Lower leg skin (tissue), 4 donors: Measurements from ENCODE around the gene SPACDR. TPM values are rescaled to one million over a fixed set of nuclear protein-coding genes. Genes with fewer than 3 reads are reported as not detected.
"Not testable (repeated sequence)": the region's sequence is repeated elsewhere in the genome, so short reads cannot be mapped to it uniquely, and the experiment has no call there.

Experiments
- DNase-seq, 2 donors: peaks; one replicate each; pipeline ENCODE4 v3.0.0-alpha.2; 2019; ENCODE audit warnings: low spot score in 2 of 2
- H3K4me3 ChIP-seq: fragments of 200-600 bp; sonication (generic); 2 replicates; pipeline ENCODE4 v1.5.1; 2017; ENCODE audit warnings: mild to moderate bottlenecking, low read depth; ENCODE audit not compliant: poor library complexity, severe bottlenecking
- CTCF ChIP-seq, 3 donors: fragments of 450-650 bp; IDR thresholded peaks; one replicate each; pipeline ENCODE4 v1.5.1; 2016; ENCODE audit warnings: antibody characterized with exemption in 3 of 3, mild to moderate bottlenecking in 3 of 3, moderate library complexity in 2 of 3
- POLR2A ChIP-seq, 2 donors: fragments of 450-650 bp; IDR thresholded peaks; one replicate each; pipeline ENCODE4 v1.6.1; 2016 to 2017; ENCODE audit warnings: antibody characterized with exemption in 2 of 2, mild to moderate bottlenecking in 1 of 2, moderate library complexity in 1 of 2
- WGBS, 2 donors: methylation state at CpG; one replicate each; pipeline ENCODE4 v1.1.5; 2018; 5-methylcytosine and 5-hydroxymethylcytosine counted together
- intact Hi-C: fragments of 100-400 bp; cut with DNase I; formaldehyde crosslinking; loops from one replicate; pipeline ENCODE4 v1.15.0; 2023; ENCODE audit warnings: low total_unique reads
- total RNA-seq, 4 donors: library from RNA; depleted of rRNA; stranded (reverse); fragments of >200 nt; gene quantifications; one replicate each; pipeline ENCODE4 v1.1.0, GENCODE V29; 2016

SPACDR gene
- total RNA-seq, 4 donors from 2014 or later, result 0.26 to 1.5 TPM; not detected in 2

DNA sequence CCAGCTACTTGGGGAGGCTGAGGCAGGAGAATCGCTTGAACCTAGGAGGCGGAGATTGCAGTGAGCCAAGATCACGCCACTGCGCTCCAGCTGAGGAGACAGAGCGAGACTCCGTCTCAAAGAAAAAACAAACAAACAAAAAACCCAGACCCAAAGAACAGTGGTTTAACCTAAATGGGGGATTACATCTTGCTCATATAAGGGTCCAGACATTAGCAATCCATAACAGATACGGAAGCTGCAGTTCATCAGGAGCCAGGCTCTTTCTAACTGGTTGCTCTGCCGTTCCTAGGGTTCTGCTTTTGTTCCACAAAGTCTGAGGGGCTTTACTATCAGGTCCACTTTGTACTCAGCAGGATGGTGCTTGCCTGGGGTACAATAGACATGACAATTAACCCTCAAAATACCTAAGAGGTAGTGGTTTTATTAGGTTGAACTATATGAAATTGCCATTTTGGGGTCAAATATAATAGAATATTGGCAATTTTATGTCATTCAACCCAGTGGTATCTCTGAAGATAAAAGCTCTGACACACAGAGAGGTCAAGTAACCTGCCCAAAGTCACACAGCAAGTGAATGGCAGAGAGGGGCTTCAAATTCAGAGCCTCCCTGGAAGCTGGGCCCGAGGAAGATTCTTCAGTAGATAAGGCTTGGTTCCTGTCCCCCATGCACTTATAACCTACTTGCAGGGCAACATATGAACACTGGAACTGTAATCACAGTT lies 41.0 kb upstream of the SPACDR start:
- 92 to 95% methylated on average over 9 of the region's 9 CpGs for WGBS, 2 donors

GRCh38 chr7:100504031-100504430 lies 40.0 kb upstream of the SPACDR start:
- WGBS, 2 donors, result 89 to 95% methylated on average over 3 of the region's 3 CpGs
- intact Hi-C loops, H3K4me3 ChIP-seq, DNase-seq: not testable (repeated sequence)

More for the DNA sequence above, 41.0 kb upstream of the SPACDR start:
- TF ChIP-seq POLR2A (IDR thresholded peaks at IDR 0.05) (no peak), CTCF (IDR thresholded peaks at IDR 0.05) (no peak)
- H3K4me3 ChIP-seq, result no peak overlapping the region
- intact Hi-C loops, result no loop called here
- no peak for DNase-seq

DNA sequence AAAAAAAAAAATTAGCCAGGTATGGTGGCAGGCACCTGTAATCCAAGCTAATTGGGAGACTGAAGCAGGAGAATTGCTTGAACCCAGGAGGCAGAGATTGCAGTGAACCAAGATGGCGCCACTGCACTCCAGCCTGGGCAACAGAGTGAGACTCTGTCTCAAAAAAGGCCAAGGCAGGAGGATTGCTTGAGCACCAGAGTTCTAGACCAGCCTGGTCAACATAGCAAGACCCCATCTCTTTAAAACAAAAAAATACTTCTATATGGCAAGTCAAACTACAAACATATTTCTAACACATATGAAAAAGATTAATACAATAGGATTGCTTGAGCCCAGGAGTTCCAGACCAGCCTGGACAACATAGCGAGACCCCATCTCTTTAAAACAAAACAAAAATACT lies 36.7 kb upstream of the SPACDR start:
- intact Hi-C loops, DNase-seq, H3K4me3 ChIP-seq: not testable (repeated sequence)
- 96 to 99% methylated on average over 2 of the region's 2 CpGs for WGBS, 2 donors

- TF ChIP-seq POLR2A (IDR thresholded peaks at IDR 0.05) (no peak), CTCF (IDR thresholded peaks at IDR 0.05) (no peak)
- WGBS, 2 donors, result 85 to 87% methylated on average over 6 of the region's 6 CpGs
Measured at GRCh38 chr7:100496509-100496908, 32.4 kb upstream of the SPACDR start.

GRCh38 chr7:100493476-100494264 lies 29.6 kb upstream of the SPACDR start:
- DNase-seq, result peak in 1 of 2 donors; percentile 91
- TF ChIP-seq POLR2A (IDR thresholded peaks at IDR 0.05) (no peak), CTCF (IDR thresholded peaks at IDR 0.05) (no peak)
- no peak overlapping the region for H3K4me3 ChIP-seq
- 7 to 35% methylated on average over 16 to 33 of the region's 56 CpGs for WGBS, 2 donors
- intact Hi-C loops, result no loop called here

More at GRCh38 chr7:100496509-100496908, 32.4 kb upstream of the SPACDR start:
- H3K4me3 ChIP-seq, result no peak overlapping the region
- DNase-seq, result no peak
- intact Hi-C loops, result no loop called here

GRCh38 chr7:100492738-100493475 lies 28.8 kb upstream of the SPACDR start:
- intact Hi-C loops, result no loop called here
- WGBS, 2 donors, result 79 to 88% methylated on average over 5 of the region's 5 CpGs
- TF ChIP-seq CTCF (IDR thresholded peaks at IDR 0.05), result no peak
- TF ChIP-seq POLR2A (IDR thresholded peaks at IDR 0.05), result no peak
- DNase-seq, result no peak
- H3K4me3 ChIP-seq, result no peak overlapping the region
